WTC11 (cell line): ENCODE data around the gene PTCH1.

Experiments
- CTCF ChIP-seq: fragments of 200-600 bp; IDR thresholded peaks from 2 replicates; pipeline ENCODE4 v1.8.0; 2022; ENCODE audit warnings: antibody characterized with exemption
- FOXJ3 ChIP-seq: sonication (generic); formaldehyde crosslinking; IDR thresholded peaks from 2 replicates; pipeline ENCODE4 v1.9.0; 2021; ENCODE audit warnings: missing genetic modification reagents, mild to moderate bottlenecking, borderline replicate concordance
- TF ChIP-seq, protein P1 (sequence below): sonication (generic); formaldehyde crosslinking; IDR thresholded peaks from 2 replicates; pipeline ENCODE4 v1.8.0; 2022; ENCODE audit warnings: mild to moderate bottlenecking, missing genetic modification reagents
- TF ChIP-seq, protein P2 (sequence below): sonication (generic); formaldehyde crosslinking; IDR thresholded peaks from 2 replicates; pipeline ENCODE4 v1.8.1; 2023; ENCODE audit warnings: mild to moderate bottlenecking, missing genetic modification reagents, moderate library complexity

DNA sequence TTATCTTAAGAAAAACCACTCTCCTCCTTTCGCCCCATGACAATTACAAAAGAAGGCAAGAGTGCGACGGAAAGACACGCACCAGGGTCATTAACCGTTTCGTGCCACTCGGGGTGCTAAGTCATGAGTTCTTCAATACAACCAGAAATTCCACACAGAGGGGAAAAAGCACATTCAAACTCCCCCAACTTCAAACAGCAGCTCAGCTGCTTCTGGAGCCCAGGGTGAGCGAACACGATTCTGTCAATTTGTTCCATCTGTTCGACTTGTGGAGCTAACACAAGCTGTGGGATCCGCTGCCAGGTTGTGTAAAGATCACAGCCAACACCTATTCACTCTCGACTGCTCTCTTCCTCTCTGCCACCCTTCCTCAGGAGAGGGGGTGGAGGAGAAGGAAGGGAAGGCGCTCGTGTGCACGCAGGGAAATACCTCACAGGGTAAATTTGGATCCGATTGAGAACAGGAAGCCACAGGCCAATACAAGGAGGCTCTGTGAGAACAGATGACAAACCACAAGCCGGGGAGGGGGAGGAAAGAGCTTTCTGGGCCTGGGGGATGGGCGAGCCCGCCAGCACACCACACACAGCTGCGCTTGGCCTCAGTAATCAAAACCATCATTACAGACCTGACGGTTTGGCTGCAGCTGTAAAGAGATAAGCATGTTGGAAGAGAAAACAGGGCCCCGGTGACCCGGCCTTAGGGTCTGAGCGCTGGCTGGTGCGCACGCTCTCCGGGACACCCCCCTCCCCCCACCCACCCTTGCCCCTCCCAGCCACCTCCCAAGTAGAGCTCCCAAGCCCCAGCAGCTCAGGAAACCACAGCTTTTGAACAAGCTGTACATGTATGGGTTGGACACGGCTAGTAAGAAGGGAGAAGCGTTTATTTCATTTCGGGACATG, 54.3 kb downstream of the PTCH1 start:
- TF ChIP-seq CTCF (no peak), FOXJ3 (CRISPR knock-in tag) (no peak)
- TF ChIP-seq, protein P1, sequence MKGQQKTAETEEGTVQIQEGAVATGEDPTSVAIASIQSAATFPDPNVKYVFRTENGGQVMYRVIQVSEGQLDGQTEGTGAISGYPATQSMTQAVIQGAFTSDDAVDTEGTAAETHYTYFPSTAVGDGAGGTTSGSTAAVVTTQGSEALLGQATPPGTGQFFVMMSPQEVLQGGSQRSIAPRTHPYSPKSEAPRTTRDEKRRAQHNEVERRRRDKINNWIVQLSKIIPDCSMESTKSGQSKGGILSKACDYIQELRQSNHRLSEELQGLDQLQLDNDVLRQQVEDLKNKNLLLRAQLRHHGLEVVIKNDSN (CRISPR knock-in tag) = no peak
- TF ChIP-seq, protein P2, sequence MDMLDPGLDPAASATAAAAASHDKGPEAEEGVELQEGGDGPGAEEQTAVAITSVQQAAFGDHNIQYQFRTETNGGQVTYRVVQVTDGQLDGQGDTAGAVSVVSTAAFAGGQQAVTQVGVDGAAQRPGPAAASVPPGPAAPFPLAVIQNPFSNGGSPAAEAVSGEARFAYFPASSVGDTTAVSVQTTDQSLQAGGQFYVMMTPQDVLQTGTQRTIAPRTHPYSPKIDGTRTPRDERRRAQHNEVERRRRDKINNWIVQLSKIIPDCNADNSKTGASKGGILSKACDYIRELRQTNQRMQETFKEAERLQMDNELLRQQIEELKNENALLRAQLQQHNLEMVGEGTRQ (CRISPR knock-in tag) = no peak
